SK-N-SH treated with all-trans-retinoic acid at 6 μM for 48 hours (cell line): ENCODE results near the gene GDPGP1.

Experiments used
- ATAC-seq: fragments of 200-7000 bp; cut with Tn5 transposase; 3 replicates; pipeline ENCODE4 v1.9.1; 2020; ENCODE audit warnings: mild to moderate bottlenecking, moderate library complexity
- ARNTL ChIP-seq: fragments of 450-650 bp; formaldehyde crosslinking; IDR thresholded peaks from 2 replicates; pipeline ENCODE4 v1.5.0; 2020; ENCODE audit warnings: low read depth, mild to moderate bottlenecking, moderate library complexity, borderline replicate concordance
- BACH2 ChIP-seq: fragments of 250-450 bp; sonication (Bioruptor Pico); IDR thresholded peaks from 2 replicates; pipeline ENCODE4 v1.9.0; 2021; ENCODE audit warnings: mild to moderate bottlenecking, borderline replicate concordance
- CSDC2 ChIP-seq: fragments of 250-450 bp; sonication (Bioruptor Pico); IDR thresholded peaks from 2 replicates; pipeline ENCODE4 v1.5.0; 2020; ENCODE audit warnings: mild to moderate bottlenecking, moderate library complexity
- ESRRG ChIP-seq: fragments of 250-450 bp; sonication (Bioruptor Pico); IDR thresholded peaks from 2 replicates; pipeline ENCODE4 v1.6.1; 2021; ENCODE audit warnings: mild to moderate bottlenecking
- GLIS3 ChIP-seq: fragments of 250-450 bp; sonication (Bioruptor Pico); IDR thresholded peaks from 2 replicates; pipeline ENCODE4 v1.5.0; 2020; ENCODE audit warnings: mild to moderate bottlenecking, moderate library complexity
- ISL1 ChIP-seq: fragments of 250-450 bp; sonication (Bioruptor Pico); IDR thresholded peaks from 2 replicates; pipeline ENCODE4 v2.1.2; 2022; ENCODE audit warnings: mild to moderate bottlenecking, moderate library complexity
- OSR1 ChIP-seq: fragments of 250-450 bp; sonication (Bioruptor Pico); IDR thresholded peaks from 2 replicates; pipeline ENCODE4 v1.8.0; 2022; ENCODE audit warnings: moderate library complexity, mild to moderate bottlenecking, inconsistent platforms
- PPARA ChIP-seq: fragments of 250-450 bp; sonication (Bioruptor Pico); IDR thresholded peaks from 2 replicates; pipeline ENCODE4 v1.5.0; 2020; ENCODE audit warnings: mild to moderate bottlenecking, borderline replicate concordance
- RARB ChIP-seq: fragments of 250-450 bp; sonication (Bioruptor Pico); IDR thresholded peaks from 2 replicates; pipeline ENCODE4 v1.8.0; 2021; ENCODE audit warnings: mild to moderate bottlenecking, moderate library complexity
- SNAI2 ChIP-seq: fragments of 250-450 bp; sonication (Bioruptor Pico); IDR thresholded peaks from 2 replicates; pipeline ENCODE4 v1.5.0; 2020; ENCODE audit warnings: mild to moderate bottlenecking, moderate library complexity
- TCF4 ChIP-seq: fragments of 250-450 bp; sonication (Bioruptor Pico); IDR thresholded peaks from 2 replicates; pipeline ENCODE4 v1.8.0; 2021; ENCODE audit warnings: mild to moderate bottlenecking, moderate library complexity, borderline replicate concordance
- ZC3H10 ChIP-seq: fragments of 250-450 bp; sonication (Bioruptor Pico); IDR thresholded peaks from 2 replicates; pipeline ENCODE4 v1.5.1; 2021; ENCODE audit warnings: mild to moderate bottlenecking, moderate library complexity
- ZFP3 ChIP-seq: fragments of 250-450 bp; sonication (Bioruptor Pico); IDR thresholded peaks from 2 replicates; pipeline ENCODE4 v1.5.0; 2020; ENCODE audit warnings: mild to moderate bottlenecking, moderate library complexity
- ZNF565 ChIP-seq: fragments of 450-650 bp; formaldehyde crosslinking; conservative IDR thresholded peaks from 2 replicates; pipeline ENCODE4 v1.5.0; 2020; ENCODE audit warnings: low read depth, mild to moderate bottlenecking, moderate library complexity
- ZNF8 ChIP-seq: fragments of 450-650 bp; formaldehyde crosslinking; IDR thresholded peaks from 2 replicates; pipeline ENCODE4 v1.5.0; 2020; ENCODE audit warnings: mild to moderate bottlenecking, moderate library complexity
- TF ChIP-seq, protein P1 (sequence below): fragments of 250-450 bp; sonication (Bioruptor Pico); IDR thresholded peaks from 2 replicates; pipeline ENCODE4 v1.5.0; 2020; ENCODE audit warnings: mild to moderate bottlenecking, moderate library complexity
- TF ChIP-seq, protein P2 (sequence below): fragments of 250-450 bp; sonication (Bioruptor Pico); IDR thresholded peaks from 2 replicates; pipeline ENCODE4 v1.5.1; 2020; ENCODE audit warnings: low read depth, mild to moderate bottlenecking, moderate library complexity
- TF ChIP-seq, protein P3 (sequence below): fragments of 250-450 bp; sonication (Bioruptor Pico); IDR thresholded peaks from 2 replicates; pipeline ENCODE4 v1.8.0; 2020; ENCODE audit warnings: mild to moderate bottlenecking, moderate library complexity, borderline replicate concordance
- TF ChIP-seq, protein P4 (sequence below): fragments of 250-450 bp; sonication (Bioruptor Pico); IDR thresholded peaks from 2 replicates; pipeline ENCODE4 v1.5.1; 2021; ENCODE audit warnings: mild to moderate bottlenecking, moderate library complexity

Gene GDPGP1

DNA sequence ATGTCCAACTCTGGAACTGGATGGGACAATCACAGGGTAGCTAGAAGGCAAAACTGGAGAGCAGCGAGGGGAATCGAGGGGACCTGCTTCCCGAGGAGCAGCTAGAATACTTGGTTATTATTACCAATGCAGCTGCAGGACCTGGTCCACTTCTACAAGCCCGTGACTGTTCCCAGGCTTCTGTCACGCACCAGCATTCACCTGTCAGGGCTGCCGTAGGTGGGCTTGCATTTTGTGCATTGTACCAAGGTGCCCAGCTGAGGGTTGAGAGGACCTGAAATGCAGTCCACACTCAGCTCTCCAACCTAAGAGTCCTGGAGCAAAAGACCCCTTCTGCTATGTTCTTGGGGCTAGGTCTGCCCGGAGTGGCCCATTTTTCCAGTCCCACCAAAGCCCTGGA is 30.5 kb upstream of the GDPGP1 start:
- ATAC-seq: no peak
- TF ChIP-seq, protein P1, sequence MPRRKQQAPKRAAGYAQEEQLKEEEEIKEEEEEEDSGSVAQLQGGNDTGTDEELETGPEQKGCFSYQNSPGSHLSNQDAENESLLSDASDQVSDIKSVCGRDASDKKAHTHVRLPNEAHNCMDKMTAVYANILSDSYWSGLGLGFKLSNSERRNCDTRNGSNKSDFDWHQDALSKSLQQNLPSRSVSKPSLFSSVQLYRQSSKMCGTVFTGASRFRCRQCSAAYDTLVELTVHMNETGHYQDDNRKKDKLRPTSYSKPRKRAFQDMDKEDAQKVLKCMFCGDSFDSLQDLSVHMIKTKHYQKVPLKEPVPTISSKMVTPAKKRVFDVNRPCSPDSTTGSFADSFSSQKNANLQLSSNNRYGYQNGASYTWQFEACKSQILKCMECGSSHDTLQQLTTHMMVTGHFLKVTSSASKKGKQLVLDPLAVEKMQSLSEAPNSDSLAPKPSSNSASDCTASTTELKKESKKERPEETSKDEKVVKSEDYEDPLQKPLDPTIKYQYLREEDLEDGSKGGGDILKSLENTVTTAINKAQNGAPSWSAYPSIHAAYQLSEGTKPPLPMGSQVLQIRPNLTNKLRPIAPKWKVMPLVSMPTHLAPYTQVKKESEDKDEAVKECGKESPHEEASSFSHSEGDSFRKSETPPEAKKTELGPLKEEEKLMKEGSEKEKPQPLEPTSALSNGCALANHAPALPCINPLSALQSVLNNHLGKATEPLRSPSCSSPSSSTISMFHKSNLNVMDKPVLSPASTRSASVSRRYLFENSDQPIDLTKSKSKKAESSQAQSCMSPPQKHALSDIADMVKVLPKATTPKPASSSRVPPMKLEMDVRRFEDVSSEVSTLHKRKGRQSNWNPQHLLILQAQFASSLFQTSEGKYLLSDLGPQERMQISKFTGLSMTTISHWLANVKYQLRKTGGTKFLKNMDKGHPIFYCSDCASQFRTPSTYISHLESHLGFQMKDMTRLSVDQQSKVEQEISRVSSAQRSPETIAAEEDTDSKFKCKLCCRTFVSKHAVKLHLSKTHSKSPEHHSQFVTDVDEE: no peak
- no peak for TF ChIP-seq ARNTL (CRISPR knock-in tag)
- no peak for TF ChIP-seq GLIS3 (CRISPR knock-in tag)
- no peak for TF ChIP-seq ZC3H10 (CRISPR knock-in tag)
- TF ChIP-seq, protein P2, sequence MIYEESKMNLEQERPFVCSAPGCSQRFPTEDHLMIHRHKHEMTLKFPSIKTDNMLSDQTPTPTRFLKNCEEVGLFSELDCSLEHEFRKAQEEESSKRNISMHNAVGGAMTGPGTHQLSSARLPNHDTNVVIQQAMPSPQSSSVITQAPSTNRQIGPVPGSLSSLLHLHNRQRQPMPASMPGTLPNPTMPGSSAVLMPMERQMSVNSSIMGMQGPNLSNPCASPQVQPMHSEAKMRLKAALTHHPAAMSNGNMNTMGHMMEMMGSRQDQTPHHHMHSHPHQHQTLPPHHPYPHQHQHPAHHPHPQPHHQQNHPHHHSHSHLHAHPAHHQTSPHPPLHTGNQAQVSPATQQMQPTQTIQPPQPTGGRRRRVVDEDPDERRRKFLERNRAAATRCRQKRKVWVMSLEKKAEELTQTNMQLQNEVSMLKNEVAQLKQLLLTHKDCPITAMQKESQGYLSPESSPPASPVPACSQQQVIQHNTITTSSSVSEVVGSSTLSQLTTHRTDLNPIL (CRISPR knock-in tag): no peak
- no peak for TF ChIP-seq SNAI2 (CRISPR knock-in tag)
- TF ChIP-seq ZNF565 (CRISPR knock-in tag): no peak
- no peak for TF ChIP-seq ESRRG (CRISPR knock-in tag)
- no peak for TF ChIP-seq BACH2 (CRISPR knock-in tag)
- TF ChIP-seq ZNF8: no peak
- TF ChIP-seq, protein P3, sequence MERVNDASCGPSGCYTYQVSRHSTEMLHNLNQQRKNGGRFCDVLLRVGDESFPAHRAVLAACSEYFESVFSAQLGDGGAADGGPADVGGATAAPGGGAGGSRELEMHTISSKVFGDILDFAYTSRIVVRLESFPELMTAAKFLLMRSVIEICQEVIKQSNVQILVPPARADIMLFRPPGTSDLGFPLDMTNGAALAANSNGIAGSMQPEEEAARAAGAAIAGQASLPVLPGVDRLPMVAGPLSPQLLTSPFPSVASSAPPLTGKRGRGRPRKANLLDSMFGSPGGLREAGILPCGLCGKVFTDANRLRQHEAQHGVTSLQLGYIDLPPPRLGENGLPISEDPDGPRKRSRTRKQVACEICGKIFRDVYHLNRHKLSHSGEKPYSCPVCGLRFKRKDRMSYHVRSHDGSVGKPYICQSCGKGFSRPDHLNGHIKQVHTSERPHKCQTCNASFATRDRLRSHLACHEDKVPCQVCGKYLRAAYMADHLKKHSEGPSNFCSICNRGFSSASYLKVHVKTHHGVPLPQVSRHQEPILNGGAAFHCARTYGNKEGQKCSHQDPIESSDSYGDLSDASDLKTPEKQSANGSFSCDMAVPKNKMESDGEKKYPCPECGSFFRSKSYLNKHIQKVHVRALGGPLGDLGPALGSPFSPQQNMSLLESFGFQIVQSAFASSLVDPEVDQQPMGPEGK (CRISPR knock-in tag): no peak
- no peak for TF ChIP-seq TCF4 (CRISPR knock-in tag)
- TF ChIP-seq PPARA (CRISPR knock-in tag): no peak
- TF ChIP-seq CSDC2 (CRISPR knock-in tag): no peak

DNA sequence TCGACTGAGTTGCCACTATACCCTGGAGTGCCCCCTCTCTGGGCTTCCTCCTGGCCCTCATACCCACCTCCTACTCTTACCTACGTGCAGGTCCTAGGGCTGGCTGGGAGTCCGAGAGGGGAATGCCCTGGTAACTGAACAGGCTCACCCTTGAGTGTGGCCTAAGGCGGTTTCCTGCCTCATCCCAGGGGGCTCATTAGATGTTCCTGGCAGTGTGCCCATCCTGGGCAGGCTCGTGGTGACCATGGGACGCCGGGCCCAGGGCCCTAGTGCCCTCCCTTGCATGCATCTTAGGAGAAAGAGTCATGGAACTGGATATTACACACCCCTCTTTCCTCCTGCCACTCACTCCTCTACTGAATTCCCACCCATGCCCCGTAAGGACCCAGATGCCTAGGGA is 30.1 kb upstream of the GDPGP1 start:
- TF ChIP-seq, protein P4, sequence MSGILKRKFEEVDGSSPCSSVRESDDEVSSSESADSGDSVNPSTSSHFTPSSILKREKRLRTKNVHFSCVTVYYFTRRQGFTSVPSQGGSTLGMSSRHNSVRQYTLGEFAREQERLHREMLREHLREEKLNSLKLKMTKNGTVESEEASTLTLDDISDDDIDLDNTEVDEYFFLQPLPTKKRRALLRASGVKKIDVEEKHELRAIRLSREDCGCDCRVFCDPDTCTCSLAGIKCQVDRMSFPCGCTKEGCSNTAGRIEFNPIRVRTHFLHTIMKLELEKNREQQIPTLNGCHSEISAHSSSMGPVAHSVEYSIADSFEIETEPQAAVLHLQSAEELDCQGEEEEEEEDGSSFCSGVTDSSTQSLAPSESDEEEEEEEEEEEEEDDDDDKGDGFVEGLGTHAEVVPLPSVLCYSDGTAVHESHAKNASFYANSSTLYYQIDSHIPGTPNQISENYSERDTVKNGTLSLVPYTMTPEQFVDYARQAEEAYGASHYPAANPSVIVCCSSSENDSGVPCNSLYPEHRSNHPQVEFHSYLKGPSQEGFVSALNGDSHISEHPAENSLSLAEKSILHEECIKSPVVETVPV (CRISPR knock-in tag): no peak
- no peak for TF ChIP-seq BACH2 (CRISPR knock-in tag)
- TF ChIP-seq OSR1 (CRISPR knock-in tag): no peak
- no peak for TF ChIP-seq ARNTL (CRISPR knock-in tag)
- no peak for TF ChIP-seq GLIS3 (CRISPR knock-in tag)
- TF ChIP-seq CSDC2 (CRISPR knock-in tag): no peak
- TF ChIP-seq, protein P3 (CRISPR knock-in tag): no peak
- TF ChIP-seq ZNF8: no peak
- TF ChIP-seq ESRRG (CRISPR knock-in tag): no peak
- no peak for ATAC-seq

DNA sequence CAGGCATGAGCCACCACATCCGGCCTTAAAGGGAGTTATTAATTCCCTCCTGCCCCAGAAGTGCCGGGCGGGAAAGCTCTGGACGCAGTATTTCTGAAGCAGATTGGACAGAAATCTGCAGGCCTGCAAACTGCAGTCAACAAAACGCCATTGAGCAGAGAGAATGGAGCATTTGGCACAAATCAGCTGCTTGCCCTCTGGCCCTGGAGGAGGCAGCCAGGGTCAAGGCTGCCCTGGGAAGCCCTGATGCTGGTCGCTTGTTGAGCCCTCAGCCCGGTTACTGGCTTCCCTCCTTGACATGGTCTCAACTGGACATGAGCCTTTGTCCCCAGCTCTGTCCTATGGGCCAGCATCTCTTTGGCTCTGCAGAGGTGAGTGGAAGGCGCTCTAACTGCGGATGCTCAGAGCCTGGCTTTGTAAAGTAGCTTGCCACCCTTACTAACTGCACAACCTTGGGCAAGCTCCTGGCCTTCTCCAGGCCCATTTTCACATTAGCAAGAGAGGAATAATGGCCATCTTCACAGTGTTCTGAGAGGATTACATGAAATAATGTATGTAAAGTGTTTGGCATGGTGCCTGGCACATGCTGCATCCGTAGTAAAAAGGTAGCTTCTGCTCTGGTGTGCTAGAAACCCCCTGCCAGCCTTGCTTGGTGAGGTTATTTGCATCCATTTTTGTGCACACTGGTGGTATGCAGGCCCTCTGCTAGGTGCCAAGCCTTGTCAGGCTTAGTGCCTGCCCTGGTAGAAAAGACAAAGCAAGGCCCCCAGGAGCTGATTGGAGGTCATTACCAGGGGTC is 28.8 kb upstream of the GDPGP1 start:
- no peak for ATAC-seq
- no peak for TF ChIP-seq ARNTL (CRISPR knock-in tag)
- TF ChIP-seq, protein P1: no peak
- no peak for TF ChIP-seq BACH2 (CRISPR knock-in tag)
- TF ChIP-seq, protein P4 (CRISPR knock-in tag): no peak
- TF ChIP-seq ESRRG (CRISPR knock-in tag): no peak
- no peak for TF ChIP-seq ISL1 (CRISPR knock-in tag)
- TF ChIP-seq ZFP3: no peak
- no peak for TF ChIP-seq RARB
- TF ChIP-seq, protein P2 (CRISPR knock-in tag): no peak
- no peak for TF ChIP-seq CSDC2 (CRISPR knock-in tag)
